Measurements from ENCODE around the gene FIBCD1.
"Not testable (repeated sequence)": the region's sequence is repeated elsewhere in the genome, so short reads cannot be mapped to it uniquely, and the experiment has no call there.

The FIBCD1 gene

DNA sequence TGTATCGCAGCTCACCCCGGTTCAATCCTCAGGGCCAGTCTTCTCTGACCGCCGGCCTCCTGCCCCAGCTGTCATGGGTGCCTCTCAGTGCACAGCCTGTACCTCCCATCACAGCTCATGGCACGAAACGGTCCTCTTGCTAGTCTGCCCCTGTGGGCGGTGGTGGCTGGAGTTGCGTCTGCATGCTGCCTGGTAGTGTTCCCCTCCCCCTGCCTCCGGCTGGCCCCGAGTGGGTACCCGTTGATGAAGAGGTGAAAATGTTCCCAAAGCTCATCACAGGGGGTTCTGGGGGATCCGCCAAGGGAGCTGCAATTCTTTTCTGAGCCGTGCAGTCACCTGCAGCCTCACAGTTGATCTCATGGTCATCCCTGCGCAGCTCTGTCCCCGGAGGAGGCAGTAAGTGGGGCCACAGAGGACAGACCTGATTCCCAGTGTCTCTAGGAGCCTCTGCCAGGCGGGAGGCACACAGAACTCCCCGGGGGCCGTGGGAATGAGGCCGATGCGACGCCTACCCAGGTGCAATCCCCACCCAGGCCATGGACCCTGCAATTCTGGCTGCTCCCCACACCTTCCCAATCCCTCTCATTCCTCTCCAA lies 34.7 kb upstream of the FIBCD1 start:
- DNase-seq (ENCODE audit: insufficient read length, low spot score) (no peak), FAIRE-seq (no peak)

DNA sequence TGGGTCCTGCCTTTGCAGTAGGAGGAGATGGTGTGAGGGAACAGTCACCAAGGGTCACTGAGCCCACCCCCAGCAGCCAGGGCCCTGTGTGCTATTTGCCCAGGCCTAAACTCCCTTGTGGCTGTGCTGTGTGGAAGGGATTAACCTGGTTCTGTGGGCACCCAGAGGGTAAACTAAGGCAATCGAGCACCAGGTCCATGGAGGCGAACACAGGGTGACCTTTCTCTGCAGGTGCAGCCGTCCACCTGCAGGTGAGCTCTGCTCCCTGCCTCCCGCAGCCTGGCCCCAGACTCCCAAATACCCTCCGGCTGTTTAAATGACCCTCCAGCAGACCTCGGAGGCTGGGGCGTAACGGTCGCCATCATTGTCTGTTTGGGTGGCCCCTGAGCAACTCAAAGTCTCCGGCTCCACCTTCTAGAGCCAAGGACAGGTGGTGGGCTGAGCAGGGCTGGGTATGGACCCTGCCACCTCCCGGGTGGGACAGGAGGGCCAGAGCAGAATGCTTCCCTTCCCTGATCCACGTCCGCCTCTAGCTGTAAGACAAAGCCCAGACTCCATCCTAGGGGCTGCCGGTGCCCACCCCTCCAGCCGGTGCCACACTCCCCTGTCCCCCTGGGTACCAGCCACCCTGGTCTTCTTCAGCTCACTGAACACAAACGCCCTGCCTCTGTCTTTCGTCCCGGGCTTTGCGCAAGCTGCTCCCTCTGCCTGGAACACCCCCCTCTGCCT lies 34.1 kb upstream of the FIBCD1 start:
- FAIRE-seq (no peak), DNase-seq (ENCODE audit: insufficient read length, low spot score) (no peak)

DNA sequence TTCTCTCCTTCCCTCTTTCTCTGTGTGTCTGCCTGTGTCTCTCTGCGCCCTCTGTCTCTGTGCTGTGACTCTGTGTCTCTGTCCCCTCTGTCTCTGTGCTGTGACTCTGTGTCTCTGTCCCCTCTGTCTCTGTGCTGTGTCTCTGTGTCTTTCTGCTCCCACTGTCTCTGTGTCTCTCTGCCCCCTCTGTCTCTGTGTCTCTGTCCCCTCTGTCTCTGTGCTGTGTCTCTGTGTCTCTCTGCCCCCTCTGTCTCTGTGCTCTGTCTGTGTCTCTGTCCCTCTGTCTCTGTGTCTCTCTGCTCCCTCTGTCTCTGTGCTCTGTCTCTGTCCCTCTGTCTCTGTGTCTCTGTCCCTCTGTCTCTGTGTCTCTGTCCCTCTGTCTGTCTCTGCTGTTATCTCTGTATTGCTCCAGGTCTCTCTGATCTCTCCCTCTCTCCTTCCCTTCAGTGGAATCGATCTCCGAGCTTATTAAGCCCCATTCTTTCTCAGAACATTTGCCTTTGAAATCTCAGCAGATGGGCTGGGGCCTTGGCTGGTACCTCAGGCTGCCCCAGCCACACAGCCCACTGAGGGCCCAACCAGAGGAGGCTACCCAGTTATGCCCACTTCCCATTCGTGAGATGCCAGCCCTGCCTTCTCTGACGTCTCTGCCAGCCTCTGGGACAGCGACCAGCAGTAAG lies 33.4 kb upstream of the FIBCD1 start:
- DNase-seq (ENCODE audit: insufficient read length, low spot score) (no peak), FAIRE-seq (no peak)

- no peak for DNase-seq (ENCODE audit: insufficient read length, low spot score)
- no peak for FAIRE-seq
Observed at GRCh38 chr9:130971294-130971849, 32.3 kb upstream of the FIBCD1 start.

- DNase-seq (ENCODE audit: insufficient read length, low spot score): no peak
- no peak for FAIRE-seq
Observed at GRCh38 chr9:130970855-130971254, 31.8 kb upstream of the FIBCD1 start.

DNA sequence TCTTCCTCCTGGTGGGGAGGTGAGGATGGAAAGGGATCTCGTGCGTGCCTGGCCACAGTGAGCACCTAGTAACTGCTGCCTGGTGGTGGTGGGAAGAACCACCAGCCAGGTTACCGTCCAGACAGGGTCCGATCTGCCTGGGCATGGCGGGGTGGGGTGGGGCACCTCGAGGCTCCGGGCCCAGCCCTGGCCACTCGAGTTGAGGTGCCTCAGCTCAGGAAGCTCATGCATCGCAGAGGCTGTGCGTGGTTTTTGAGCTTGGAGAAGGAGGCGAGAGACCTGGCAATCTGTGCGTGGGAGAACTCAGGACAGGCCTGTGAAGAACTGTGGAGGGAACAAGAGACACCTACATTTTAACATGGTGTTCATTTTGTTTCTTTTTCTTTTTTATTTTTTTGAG lies 31.0 kb upstream of the FIBCD1 start:
- FAIRE-seq: no peak
- no peak for DNase-seq (ENCODE audit: insufficient read length, low spot score)

DNA sequence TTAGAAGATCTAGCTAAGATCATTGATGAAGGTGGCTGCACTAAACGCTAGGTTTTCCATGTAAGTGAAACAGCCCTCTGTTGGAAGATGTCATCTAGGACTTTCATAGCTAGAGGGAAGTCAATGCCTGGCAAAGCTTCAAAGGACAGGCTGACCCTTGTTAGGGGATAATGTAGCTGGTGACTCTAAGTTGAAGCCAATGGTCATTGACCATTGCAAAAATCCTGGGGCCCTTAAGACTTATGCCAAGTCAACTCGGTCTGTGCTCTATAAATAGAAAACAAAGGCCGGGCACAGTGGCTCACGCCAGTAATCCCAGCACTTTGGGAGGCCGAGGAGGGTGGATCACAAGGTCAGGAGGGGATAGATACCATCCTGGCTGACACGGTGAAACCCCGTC lies 26.6 kb upstream of the FIBCD1 start:
- DNase-seq (ENCODE audit: insufficient read length, low spot score) (no peak), FAIRE-seq (no peak)

- DNase-seq (ENCODE audit: insufficient read length, low spot score) (no peak), FAIRE-seq (no peak)
Observed at GRCh38 chr9:130963916-130964315, 24.9 kb upstream of the FIBCD1 start.

DNA sequence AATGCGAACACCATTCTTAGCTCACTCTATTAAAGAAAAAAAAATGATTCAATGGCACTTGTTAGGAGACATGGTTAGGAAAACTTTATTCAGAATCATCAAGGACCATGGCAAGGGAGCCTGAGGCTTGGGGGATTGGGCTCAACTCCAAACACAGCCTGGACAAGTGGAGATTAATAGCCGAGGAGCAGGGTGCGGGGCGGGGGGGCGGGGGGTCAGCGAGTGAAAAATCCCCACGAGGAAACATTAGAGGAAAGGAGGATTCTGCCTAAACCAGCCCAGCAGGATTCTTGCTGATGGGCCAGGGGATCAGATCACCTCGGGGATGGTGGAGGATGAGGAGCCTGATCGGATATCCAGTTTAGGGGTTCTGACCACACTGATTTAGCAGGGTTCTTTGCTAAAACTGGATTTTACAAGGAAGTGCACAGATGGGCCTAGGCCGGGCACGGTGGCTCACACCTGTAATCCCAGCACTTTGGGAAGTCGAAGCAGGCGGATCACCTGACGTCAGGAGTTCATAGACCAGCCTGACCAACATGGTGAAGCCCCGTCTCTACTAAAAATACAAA lies 24.4 kb upstream of the FIBCD1 start:
- FAIRE-seq (no peak), DNase-seq (ENCODE audit: insufficient read length, low spot score) (no peak)

DNA sequence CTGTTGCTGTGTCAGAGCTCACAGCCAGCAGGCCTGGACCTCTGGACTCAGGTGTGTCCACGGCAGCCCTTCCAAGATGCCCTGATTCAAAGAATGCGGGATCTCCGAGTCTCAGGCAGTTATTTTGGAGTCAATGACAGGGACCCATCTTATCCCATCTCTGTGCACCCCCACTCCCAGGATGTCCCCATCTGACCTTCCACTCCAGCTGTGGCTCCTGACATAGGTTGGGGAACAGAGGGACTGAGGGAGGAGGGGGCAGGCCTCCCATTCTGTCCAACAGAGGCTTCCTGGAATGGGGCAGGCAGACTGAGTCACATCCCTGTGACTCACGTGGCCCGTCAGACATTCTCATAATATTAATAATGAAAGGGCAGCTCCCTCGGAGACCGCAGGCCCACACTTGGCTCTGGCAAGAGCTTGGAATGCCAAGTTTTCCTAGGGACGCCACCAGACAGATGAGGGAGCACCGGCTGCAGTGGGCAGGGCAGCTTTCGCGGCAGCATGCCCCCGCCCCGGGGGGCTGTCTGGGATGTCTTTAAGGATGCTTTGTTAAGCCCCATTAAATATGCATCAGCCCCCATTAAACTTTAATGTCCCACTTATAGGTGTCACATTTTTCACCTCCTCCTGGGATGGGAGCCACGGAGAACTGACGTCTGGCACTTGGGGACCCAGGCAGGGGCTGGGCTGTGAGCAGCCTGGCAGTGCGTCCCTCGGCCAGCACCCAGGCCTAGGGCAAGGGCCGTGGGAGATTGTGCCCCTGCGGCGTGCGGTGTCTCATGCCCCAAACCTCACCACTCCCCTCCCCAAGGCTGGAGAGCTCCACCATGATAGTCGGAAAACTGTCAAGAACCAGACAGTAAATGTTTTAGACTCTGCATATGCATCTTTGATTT lies 23.6 kb upstream of the FIBCD1 start:
- DNase-seq (ENCODE audit: insufficient read length, low spot score): no peak
- no peak for FAIRE-seq

DNA sequence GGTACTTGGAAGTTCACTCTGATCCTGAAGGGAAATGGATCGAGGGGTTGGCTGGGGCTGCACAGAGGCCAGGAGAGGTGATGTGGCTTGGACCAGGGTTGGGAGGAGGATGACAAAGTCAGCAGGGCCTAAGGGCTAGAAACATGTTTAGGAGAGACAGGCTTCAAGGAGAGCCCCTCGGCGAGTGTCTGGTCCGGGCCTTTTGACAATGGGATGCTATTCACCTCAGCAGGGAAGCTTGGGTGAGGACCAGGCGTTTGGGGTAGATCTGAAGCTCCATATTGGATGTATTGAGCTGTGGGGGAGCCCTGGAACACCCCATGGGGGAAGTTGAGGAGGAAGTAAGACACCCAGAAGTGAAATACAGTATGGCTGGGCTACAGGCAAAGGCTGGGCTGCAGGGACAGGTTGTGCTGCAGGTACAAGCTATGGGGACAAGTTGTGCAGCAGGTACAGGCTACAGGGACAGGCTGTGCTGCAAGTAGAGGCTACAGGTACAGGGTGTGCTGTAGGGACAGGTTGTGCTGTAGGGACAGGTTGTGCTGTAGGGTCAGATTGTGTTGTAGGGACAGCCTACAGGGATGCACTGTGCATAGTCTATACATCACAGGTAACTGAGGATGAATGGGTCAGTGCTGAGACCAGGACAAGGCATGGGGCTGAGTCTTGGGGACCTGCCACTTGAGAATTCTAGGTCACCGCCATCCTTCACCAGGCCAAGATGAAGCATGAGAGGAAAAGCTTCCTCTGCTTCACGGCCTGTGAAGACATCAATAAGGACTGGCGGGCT lies 22.7 kb upstream of the FIBCD1 start:
- DNase-seq (ENCODE audit: insufficient read length, low spot score): no peak
- no peak for FAIRE-seq

DNA sequence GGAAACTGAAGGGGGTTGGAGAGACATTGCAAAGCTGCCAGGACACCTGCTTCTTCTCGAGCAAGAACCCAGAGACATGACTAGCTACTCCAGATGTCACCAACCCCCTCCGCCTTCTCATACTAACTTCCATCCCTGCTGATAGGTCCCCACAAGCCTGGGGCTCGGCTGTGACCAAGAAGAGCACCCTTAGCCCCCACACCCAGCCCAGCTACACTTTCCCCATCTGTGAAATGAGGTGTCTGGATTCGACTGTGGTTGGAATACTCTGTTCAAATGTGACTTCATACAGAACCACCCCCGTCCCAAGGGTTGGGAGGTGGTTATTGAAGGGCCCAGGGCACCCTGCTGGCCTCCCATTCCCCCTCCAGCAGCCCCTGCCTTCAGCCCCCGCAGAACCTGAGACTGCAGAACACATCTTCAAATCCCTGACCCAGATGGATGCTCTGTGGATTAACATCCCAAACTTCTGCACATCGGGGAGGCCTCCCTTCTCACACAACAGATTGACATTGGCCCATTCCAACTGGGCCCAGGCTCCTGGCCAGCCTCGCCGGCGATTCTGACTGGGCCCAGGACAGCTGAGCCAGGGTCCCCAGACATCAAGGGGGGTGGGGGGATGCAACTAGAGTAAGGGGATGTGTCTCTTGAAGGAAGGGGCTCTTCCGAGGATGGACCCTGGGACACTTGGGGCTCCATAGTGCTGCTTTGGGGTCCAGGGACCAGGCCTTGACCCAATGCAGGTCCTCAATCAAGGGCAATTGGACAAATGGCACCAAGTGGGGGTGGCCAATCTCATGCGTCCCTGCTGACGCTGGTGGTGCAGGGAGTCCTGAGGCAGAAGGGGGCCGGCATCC lies 21.7 kb upstream of the FIBCD1 start:
- FAIRE-seq (no peak), DNase-seq (ENCODE audit: insufficient read length, low spot score) (no peak)

DNA sequence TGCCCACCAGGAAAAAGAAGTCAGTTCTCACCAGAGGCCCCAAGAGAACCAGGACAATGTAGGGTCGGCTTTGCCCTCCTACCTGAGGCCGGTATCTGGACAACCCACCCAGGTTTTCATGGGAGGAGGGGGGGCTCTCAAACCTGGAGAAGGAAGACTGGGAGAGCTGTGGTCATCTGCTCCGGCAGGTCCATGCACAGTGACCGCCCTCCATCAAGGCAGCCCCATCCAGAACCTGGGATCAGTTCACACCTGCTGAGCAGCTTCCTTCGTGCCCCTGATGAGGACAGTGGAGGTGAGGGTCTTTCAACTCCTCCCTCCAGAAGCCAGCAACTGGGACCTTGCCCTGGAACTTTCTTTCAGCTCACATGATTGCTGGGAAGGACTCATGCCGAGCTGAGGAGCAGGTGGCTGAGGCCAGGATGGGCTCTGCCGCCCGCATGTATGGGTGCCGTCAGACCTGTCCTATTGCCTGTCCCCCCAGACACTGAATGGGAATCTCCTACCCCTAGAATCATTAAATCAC lies 20.8 kb upstream of the FIBCD1 start:
- no peak for FAIRE-seq
- DNase-seq (ENCODE audit: insufficient read length, low spot score): no peak

- FAIRE-seq; DNase-seq (ENCODE audit: insufficient read length, low spot score): not testable (repeated sequence)
Observed at GRCh38 chr9:130958564-130958963, 19.5 kb upstream of the FIBCD1 start.

- FAIRE-seq: no peak
- DNase-seq (ENCODE audit: insufficient read length, low spot score): no peak
Observed at GRCh38 chr9:130957451-130958203, 18.6 kb upstream of the FIBCD1 start.

- DNase-seq (ENCODE audit: insufficient read length, low spot score) (no peak), FAIRE-seq (no peak)
Observed at GRCh38 chr9:130956636-130957450, 17.8 kb upstream of the FIBCD1 start.
